HCT116 (cell line): ENCODE data around the gene CBY1. TPM values are rescaled to one million over a fixed set of nuclear protein-coding genes. Genes with fewer than 3 reads are reported as not detected.

Experiments
- ATAC-seq: fragments of 200-7000 bp; cut with Tn5 transposase; 2 replicates; pipeline ENCODE4 v1.9.1; 2020; ENCODE audit warnings: mild to moderate bottlenecking, moderate library complexity
- Bru-seq: library from RNA; stranded (reverse); fragments of 400-500 nt; gene quantifications from one replicate; lab custom pipeline; 2021; lab: Mats Ljungman, UMichigan
- BruChase-seq, 2 experiments: library from RNA; stranded (reverse); fragments of 400-500 nt; gene quantifications; one replicate each; lab custom pipeline; 2021; lab: Mats Ljungman, UMichigan
- BruUV-seq: library from RNA; stranded (reverse); fragments of 400-500 nt; replicated peaks from 2 replicates; lab custom pipeline; 2021; lab: Mats Ljungman, UMichigan
- CTCF ChIA-PET: fragments of 300-600 bp; sonication (Branson Sonifier 250); formaldehyde crosslinking; loops from one replicate; lab custom pipeline; 2021; ENCODE audit warnings: antibody characterized with exemption; lab: Charles Lee
- POLR2A ChIA-PET: fragments of 300-600, 350-600 bp; sonication (Branson Sonifier 250); formaldehyde crosslinking; loops from one replicate; lab custom pipeline; 2021; ENCODE audit warnings: antibody characterized with exemption; lab: Charles Lee
- RAD21 ChIA-PET, 2 experiments: fragments of 300-600 bp; sonication (Branson Sonifier 250); formaldehyde crosslinking; loops; one replicate each; lab custom pipeline; 2023; ENCODE audit warnings: low total read pairs in 2 of 2; ENCODE audit not compliant: uncharacterized antibody in 2 of 2, unreplicated experiment in 2 of 2, low non-redundant PET in 1 of 2; lab: Charles Lee
- DNase-seq: peaks from one replicate; pipeline ENCODE4 v3.0.0-alpha.2; 2010; ENCODE audit warnings: low read depth, low spot score
- H2AFZ ChIP-seq: fragments of 200-600 bp; shearing (Covaris generic), sonication (generic); 2 replicates; pipeline ENCODE4 v1.6.1; 2017; ENCODE audit warnings: low read depth, mixed run types, mixed read lengths, antibody characterized with exemption, low read length; ENCODE audit not compliant: poor library complexity, severe bottlenecking
- H3K27ac ChIP-seq: 2 replicates; pipeline ENCODE4 v1.5.1; 2012; ENCODE audit warnings: low read depth, low read length
- H3K27me3 ChIP-seq: fragments of 200-600 bp; sonication (generic); 2 replicates; pipeline ENCODE4 v1.6.1; 2016; ENCODE audit warnings: mixed run types, low read length, mixed read lengths; ENCODE audit not compliant: insufficient read depth
- H3K36me3 ChIP-seq, 2 experiments: fragments of 200-500 bp in 1 of 2; fragments of 200-600 bp in 1 of 2; sonication (Bioruptor generic) in 1 of 2; sonication (generic) in 1 of 2; 2 replicates each; pipeline versions ENCODE4 v1.5.1 to v1.6.1; 2014 to 2016; ENCODE audit warnings: low read length in 2 of 2, inconsistent platforms in 1 of 2, mixed read lengths in 1 of 2, mixed run types in 1 of 2; ENCODE audit not compliant: insufficient read depth in 2 of 2, control insufficient read depth in 1 of 2
- H3K4me1 ChIP-seq, 2 experiments: fragments of 200-600 bp in 1 of 2; sonication (generic) in 1 of 2; 2 replicates each; pipeline versions ENCODE4 v1.5.1 to v1.6.1; 2012 to 2017; ENCODE audit warnings: low read length in 2 of 2, inconsistent platforms in 1 of 2, mild to moderate bottlenecking in 1 of 2, mixed read lengths in 1 of 2, mixed run types in 1 of 2, moderate library complexity in 1 of 2; ENCODE audit not compliant: insufficient read depth in 2 of 2, control insufficient read depth in 1 of 2
- H3K4me2 ChIP-seq: fragments of 200-600 bp; sonication (generic); 2 replicates; pipeline ENCODE4 v1.6.1; 2017; ENCODE audit warnings: mixed run types, low read length, mixed read lengths
- H3K4me3 ChIP-seq, 2 experiments: fragments of 200-600 bp in 1 of 2; sonication (generic) in 1 of 2; replicated peaks in 1 of 2; 2 replicates each; pipeline ENCODE4 v1.5.1; 2011 to 2016; ENCODE audit warnings: low read length in 2 of 2, control low read depth in 1 of 2, low read depth in 1 of 2, mild to moderate bottlenecking in 1 of 2, mixed read lengths in 1 of 2, mixed run types in 1 of 2
- H3K79me2 ChIP-seq: fragments of 200-600 bp; sonication (generic); 2 replicates; pipeline ENCODE4 v1.6.1; 2017; ENCODE audit warnings: mild to moderate bottlenecking, mixed run types, low read length, moderate library complexity, mixed read lengths; ENCODE audit not compliant: insufficient read depth
- H3K9ac ChIP-seq: fragments of 200-600 bp; sonication (generic); 2 replicates; pipeline ENCODE4 v1.6.1; 2016; ENCODE audit warnings: low read length, mixed read lengths
- H3K9me2 ChIP-seq: fragments of 200-600 bp; sonication (generic), shearing (Covaris generic); 2 replicates; pipeline ENCODE4 v1.6.1; 2017; ENCODE audit warnings: mixed run types, mild to moderate bottlenecking, moderate library complexity; ENCODE audit not compliant: insufficient read depth
- H3K9me3 ChIP-seq, 2 experiments: fragments of 200-500 bp in 1 of 2; fragments of 200-600 bp in 1 of 2; sonication (Bioruptor generic) in 1 of 2; sonication (generic) in 1 of 2; 2 replicates each; pipeline ENCODE4 v1.6.1; 2014 to 2017; ENCODE audit warnings: low read length in 2 of 2, mixed read lengths in 2 of 2, inconsistent platforms in 1 of 2, low read depth in 1 of 2, mild to moderate bottlenecking in 1 of 2, mixed run types in 1 of 2, moderate library complexity in 1 of 2; ENCODE audit not compliant: control insufficient read depth in 1 of 2, insufficient read depth in 1 of 2
- H4K20me1 ChIP-seq: fragments of 200-600 bp; sonication (generic), shearing (Covaris generic); 2 replicates; pipeline ENCODE4 v1.6.1; 2017; ENCODE audit warnings: mixed run types, mild to moderate bottlenecking, moderate library complexity; ENCODE audit not compliant: insufficient read depth
- ATF3 ChIP-seq: IDR thresholded peaks from 2 replicates; pipeline ENCODE4 v1.6.1; 2012
- CBX3 ChIP-seq: IDR thresholded peaks from 2 replicates; pipeline ENCODE4 v1.6.1; 2012; ENCODE audit warnings: low read depth
- CEBPB ChIP-seq: IDR thresholded peaks from 2 replicates; pipeline ENCODE4 v1.6.1; 2012; ENCODE audit warnings: low read depth
- EGR1 ChIP-seq: IDR thresholded peaks from 2 replicates; pipeline ENCODE4 v1.6.1; 2012; ENCODE audit warnings: low read depth
- ELF1 ChIP-seq: IDR thresholded peaks from 2 replicates; pipeline ENCODE4 v1.6.1; 2012; ENCODE audit warnings: low read depth, borderline replicate concordance
- EZH2 ChIP-seq: fragments of 200-600 bp; sonication (generic); IDR thresholded peaks from 2 replicates; pipeline ENCODE4 v1.6.1; 2017; ENCODE audit warnings: antibody characterized with exemption, mixed run types
- EZH2phosphoT487 ChIP-seq: fragments of 200-600 bp; IDR thresholded peaks from 2 replicates; pipeline ENCODE4 v1.6.1; 2018; ENCODE audit warnings: antibody characterized with exemption, borderline replicate concordance
- FOSL1 ChIP-seq: IDR thresholded peaks from 2 replicates; pipeline ENCODE4 v1.6.1; 2012; ENCODE audit warnings: low read depth
- JUND ChIP-seq: IDR thresholded peaks from 2 replicates; pipeline ENCODE4 v1.6.1; 2012
- POLR2A ChIP-seq: IDR thresholded peaks from 2 replicates; pipeline ENCODE4 v1.7.0; 2011; ENCODE audit warnings: borderline replicate concordance; ENCODE audit not compliant: insufficient read depth, insufficient read length; ENCODE audit errors: extremely low read depth
- POLR2AphosphoS5 ChIP-seq: IDR thresholded peaks from 2 replicates; pipeline ENCODE4 v1.6.1; 2011; ENCODE audit warnings: mild to moderate bottlenecking, low read depth, low read length, moderate library complexity
- REST ChIP-seq: IDR thresholded peaks from 2 replicates; pipeline ENCODE4 v1.6.1; 2012; ENCODE audit warnings: low read depth
- SIN3A ChIP-seq: IDR thresholded peaks from 2 replicates; pipeline ENCODE4 v1.6.1; 2012; ENCODE audit warnings: low read depth
- SP1 ChIP-seq: IDR thresholded peaks from 2 replicates; pipeline ENCODE4 v1.6.1; 2012; ENCODE audit warnings: low read depth
- SRF ChIP-seq: IDR thresholded peaks from 2 replicates; pipeline ENCODE4 v1.6.1; 2012; ENCODE audit warnings: low read depth
- TCF7L2 ChIP-seq: IDR thresholded peaks from 2 replicates; pipeline ENCODE4 v1.7.0; 2011; ENCODE audit warnings: borderline replicate concordance, inconsistent platforms; ENCODE audit not compliant: insufficient read depth, insufficient read length; ENCODE audit errors: extremely low read depth
- YY1 ChIP-seq: IDR thresholded peaks from 2 replicates; pipeline ENCODE4 v1.6.1; 2011; ENCODE audit warnings: low read length, low read depth, moderate library complexity, mild to moderate bottlenecking; ENCODE audit not compliant: insufficient replicate concordance; ENCODE audit errors: extremely low read depth
- ZBTB33 ChIP-seq: IDR thresholded peaks from 2 replicates; pipeline ENCODE4 v1.6.1; 2011; ENCODE audit warnings: mild to moderate bottlenecking, low read length, moderate library complexity; ENCODE audit not compliant: insufficient replicate concordance; ENCODE audit errors: extremely low read depth
- ZFX ChIP-seq: fragments of 450-650 bp; IDR thresholded peaks from 2 replicates; pipeline ENCODE4 v1.6.1; 2017
- ZNF274 ChIP-seq: fragments of 200-500 bp; sonication (Bioruptor generic); IDR thresholded peaks from 2 replicates; pipeline ENCODE4 v1.6.1; 2014; ENCODE audit warnings: mild to moderate bottlenecking, low read depth, low read length, inconsistent platforms
- intact Hi-C: fragments of 100-400 bp; cut with micrococcal nuclease; formaldehyde crosslinking; loops from 2 replicates; pipeline ENCODE4 v1.10.0; 2022
- long read RNA-seq: library from polyadenylated mRNA; unstranded; transcript quantifications from one replicate; pipeline ENCODE4 v2.0.0, GENCODE V29; 2021; ENCODE audit not compliant: unreplicated experiment
- polyA plus RNA-seq: library from polyadenylated mRNA; unstranded; fragments of >200 nt; gene quantifications from 2 replicates; pipeline ENCODE4 v1.2.1, GENCODE V29; 2012; ENCODE audit warnings: missing spikeins
- total RNA-seq: library from RNA; stranded (reverse); gene quantifications from one replicate; pipeline ENCODE4 v1.2.1, GENCODE V29; 2021; ENCODE audit not compliant: unreplicated experiment
- TF ChIP-seq, protein P1 (sequence below): IDR thresholded peaks from 2 replicates; pipeline ENCODE4 v1.6.1; 2012

Gene CBY1
- 27.6 TPM for total RNA-seq
- polyA plus RNA-seq, result 20.2 and 25.2 TPM in 2 replicates
- Bru-seq, nascent RNA, result percentile 66 among the genes with signal in this experiment
- BruChase-seq, experiment 1, labeled RNA remaining after a 6-hour chase, result percentile 74 among the genes with signal in this experiment
- BruChase-seq, experiment 2, labeled RNA remaining after a 2-hour chase, result percentile 72 among the genes with signal in this experiment
- long read RNA-seq, transcript CBY1-202 (6 exons, 1,269 nt), result minor isoform, 5 of 28 reads
- long read RNA-seq, transcript CBY1-201 (5 exons, 1,133 nt), result major isoform, 14 of 28 reads
- long read RNA-seq, partial matches to known transcripts, result 1 of 28 reads
- long read RNA-seq, other reads (novel, unspliced or antisense), result 5 of 28 reads

DNA sequence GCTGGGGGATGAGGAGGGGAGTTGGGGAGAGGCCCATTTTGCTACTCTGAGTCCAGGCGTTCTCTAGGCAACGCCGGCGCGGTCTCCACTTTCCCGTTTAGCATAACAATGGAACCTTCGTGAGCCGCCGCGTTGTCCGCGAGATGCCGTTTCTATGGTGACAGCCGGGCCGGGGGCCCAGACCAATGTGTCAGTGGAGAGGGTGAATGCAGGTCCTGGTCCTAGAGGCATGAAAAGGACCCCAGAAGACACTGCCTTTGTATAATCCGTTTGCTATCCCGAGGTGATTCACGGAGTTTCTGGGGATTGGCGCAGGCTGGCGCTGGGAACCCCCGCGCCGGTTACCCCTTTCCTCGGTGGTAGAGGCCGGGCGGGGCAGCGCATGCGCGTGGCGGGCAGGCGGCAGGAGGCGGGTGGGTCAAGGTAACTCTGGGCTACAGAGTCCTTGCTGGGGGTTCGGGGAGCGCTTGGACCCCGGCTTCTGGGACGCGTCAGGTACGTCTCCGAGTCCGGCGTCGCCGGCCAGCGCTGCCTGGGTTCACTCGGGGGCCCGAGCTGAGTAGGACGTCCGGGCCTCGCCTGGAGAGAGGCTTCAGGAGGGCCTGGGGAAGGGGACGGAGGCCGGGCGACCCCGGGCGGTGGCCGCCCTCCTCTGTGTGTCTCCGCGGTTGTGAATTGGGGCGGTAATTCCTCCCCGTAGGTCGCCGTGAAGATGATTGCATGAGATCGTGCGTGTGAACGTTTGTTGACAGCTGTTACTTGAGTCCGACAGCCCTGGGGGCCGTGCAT, at the start of gene CBY1, which contains the start of gene FAM227A:
Gene CBY1 (plus strand): TSS at position 383 of the 789 bp plus-strand sequence. CDS start 11,417 bp downstream, outside the sequence.
Gene FAM227A (minus strand): TSS at position 137 of the 789 bp plus-strand sequence. CDS start 6,224 bp downstream, outside the sequence.
- H2AFZ ChIP-seq, result peak within 1 kb of the TSS; percentile 94
- intact Hi-C loops, result loop anchor here (2.0 kb wide), 1 partner anchor 24 kb away; the partner anchor contains the start of gene TOMM22
- no peaks in the 10 kb centered on the region for H3K27me3 ChIP-seq
- peak within 1 kb of the TSS; percentile 96 for H3K4me2 ChIP-seq
- TSS peak; percentile 80 for BruUV-seq
- POLR2A ChIA-PET, result no interaction called here
- CTCF ChIA-PET, result no interaction called here
- no peaks in the 10 kb centered on the region for H3K36me3 ChIP-seq
- H3K9ac ChIP-seq, result peak within 1 kb of the TSS; percentile 84
- peak; percentile 88 for ATAC-seq
- H4K20me1 ChIP-seq, result no peaks in the 10 kb centered on the region
- H3K9me3 ChIP-seq, result no peaks in the 10 kb centered on the region
- peaks cover 4 to 22% of the 10 kb centered on the region in 2 experiments; a peak in 3 of 4 replicates for H3K4me1 ChIP-seq
- H3K9me2 ChIP-seq, result no peaks in the 10 kb centered on the region
- RAD21 ChIA-PET, result no interaction called here
- peak within 1 kb of the TSS; percentile 82 to 84 for H3K4me3 ChIP-seq
- peak within 1 kb of the TSS; percentile 84 for H3K27ac ChIP-seq
- peak; percentile 76 for DNase-seq
- peaks cover 12% of the 10 kb centered on the region for H3K79me2 ChIP-seq
- no peak for TF ChIP-seq FOSL1
- peak; percentile 53 for TF ChIP-seq ZBTB33
- peak; percentile 68 for TF ChIP-seq TCF7L2
- TF ChIP-seq ZFX, result peak; percentile 67
- TF ChIP-seq ATF3, result no peak
- no peak for TF ChIP-seq POLR2A
- peak; percentile 28 for TF ChIP-seq YY1
- TF ChIP-seq POLR2AphosphoS5, result peak; percentile 73
- TF ChIP-seq, protein P1, sequence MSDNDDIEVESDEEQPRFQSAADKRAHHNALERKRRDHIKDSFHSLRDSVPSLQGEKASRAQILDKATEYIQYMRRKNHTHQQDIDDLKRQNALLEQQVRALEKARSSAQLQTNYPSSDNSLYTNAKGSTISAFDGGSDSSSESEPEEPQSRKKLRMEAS, result no peak; the same call in 1 of the 2 replicates
- no peak for TF ChIP-seq EGR1
- no peak for TF ChIP-seq SRF
- no peak for TF ChIP-seq ZNF274
- peak; percentile 48; the same call in 1 of the 2 replicates for TF ChIP-seq JUND
- TF ChIP-seq EZH2phosphoT487, result no peak
- no peak for TF ChIP-seq SP1
- TF ChIP-seq SIN3A, result no peak
- no peak for TF ChIP-seq CBX3
- TF ChIP-seq REST, result no peak
- TF ChIP-seq CEBPB, result no peak
- TF ChIP-seq ELF1, result no peak
- no peak for TF ChIP-seq EZH2
